ENCODE results near the gene MGAT4B. TPM values are rescaled to one million over a fixed set of nuclear protein-coding genes. Genes with fewer than 3 reads are reported as not detected.

MGAT4B gene
- total RNA-seq, 2 donors from 2014 or later: 82.7 to 142 TPM

DNA sequence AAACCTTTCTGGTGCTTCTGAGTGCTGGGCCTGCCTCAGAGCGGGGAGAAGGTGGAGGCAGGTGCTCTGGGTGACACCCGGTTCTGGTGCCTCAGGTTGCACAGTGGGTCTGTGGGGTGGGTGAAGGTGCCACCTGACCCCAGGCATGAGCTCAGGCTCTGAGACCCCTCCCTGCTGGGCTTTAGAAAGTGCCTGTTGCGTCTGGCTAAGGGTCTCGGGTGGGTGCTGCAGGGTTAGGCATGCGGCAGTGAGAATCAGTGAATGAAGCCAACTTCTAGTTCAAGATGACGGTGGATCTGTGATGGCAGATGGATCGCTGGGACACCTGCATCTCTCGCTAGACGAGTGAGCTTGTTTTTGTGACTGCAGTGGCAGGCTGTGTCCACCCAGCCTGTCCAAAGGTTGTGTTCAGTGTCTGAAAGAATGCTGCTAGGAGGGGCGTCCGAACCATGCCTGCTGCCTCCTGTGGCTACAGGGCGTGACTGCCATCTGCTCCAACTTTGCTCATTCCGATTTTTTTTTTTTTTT, 19.1 kb upstream of the MGAT4B start:
- Histone ChIP-seq H3K4me1 (replicated peaks) (peaks cover 20% of the 10 kb centered on the region), H3K27me3 (replicated peaks; ENCODE audit: insufficient read depth) (no peaks in the 10 kb centered on the region), H3K27ac (no peak overlapping the region), H3K4me3 (no peak overlapping the region), H3K9me3 (no peaks in the 10 kb centered on the region), H3K36me3 (peaks cover 26 to 33% of the 10 kb centered on the region in 2 donors)
- TF ChIP-seq, protein P1, sequence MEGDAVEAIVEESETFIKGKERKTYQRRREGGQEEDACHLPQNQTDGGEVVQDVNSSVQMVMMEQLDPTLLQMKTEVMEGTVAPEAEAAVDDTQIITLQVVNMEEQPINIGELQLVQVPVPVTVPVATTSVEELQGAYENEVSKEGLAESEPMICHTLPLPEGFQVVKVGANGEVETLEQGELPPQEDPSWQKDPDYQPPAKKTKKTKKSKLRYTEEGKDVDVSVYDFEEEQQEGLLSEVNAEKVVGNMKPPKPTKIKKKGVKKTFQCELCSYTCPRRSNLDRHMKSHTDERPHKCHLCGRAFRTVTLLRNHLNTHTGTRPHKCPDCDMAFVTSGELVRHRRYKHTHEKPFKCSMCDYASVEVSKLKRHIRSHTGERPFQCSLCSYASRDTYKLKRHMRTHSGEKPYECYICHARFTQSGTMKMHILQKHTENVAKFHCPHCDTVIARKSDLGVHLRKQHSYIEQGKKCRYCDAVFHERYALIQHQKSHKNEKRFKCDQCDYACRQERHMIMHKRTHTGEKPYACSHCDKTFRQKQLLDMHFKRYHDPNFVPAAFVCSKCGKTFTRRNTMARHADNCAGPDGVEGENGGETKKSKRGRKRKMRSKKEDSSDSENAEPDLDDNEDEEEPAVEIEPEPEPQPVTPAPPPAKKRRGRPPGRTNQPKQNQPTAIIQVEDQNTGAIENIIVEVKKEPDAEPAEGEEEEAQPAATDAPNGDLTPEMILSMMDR (IDR thresholded peaks at IDR 0.05): no peak
- no peak for TF ChIP-seq POLR2A (IDR thresholded peaks at IDR 0.05)
- TF ChIP-seq POLR2AphosphoS5 (IDR thresholded peaks at IDR 0.05): no peak
- DNase-seq (ENCODE audit: low spot score): no peak
- intact Hi-C loops (cut with DNase I): no loop called here
- WGBS: 83% methylated on average over 13 of the region's 13 CpGs

DNA sequence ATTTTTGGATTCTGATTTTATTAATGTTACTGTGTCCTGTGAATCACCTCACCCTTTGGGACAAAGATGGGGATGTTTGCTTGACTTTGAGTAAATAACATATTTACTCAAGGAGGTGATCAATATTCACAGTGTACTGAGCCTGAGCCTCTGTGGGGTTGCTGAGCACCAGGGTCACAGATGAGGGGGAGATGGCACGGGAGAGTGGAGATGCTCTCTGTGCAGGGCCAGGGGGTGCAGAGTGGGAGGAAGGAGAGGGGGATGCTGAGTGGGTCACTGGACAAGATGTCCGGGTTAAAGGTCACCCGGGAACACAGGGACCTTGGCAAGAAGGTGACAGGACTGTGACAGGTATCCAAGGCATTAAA, 18.1 kb upstream of the MGAT4B start:
- no peaks in the 10 kb centered on the region for H3K27me3 ChIP-seq (replicated peaks; ENCODE audit: insufficient read depth)
- no peak overlapping the region for H3K27ac ChIP-seq
- no peak overlapping the region for H3K4me3 ChIP-seq
- intact Hi-C loops (cut with DNase I): loop anchor here (5.0 kb wide), 2 partner anchors 33 to 127 kb away; partner anchors contain the start of genes CANX and MRNIP
- no peaks in the 10 kb centered on the region for H3K9me3 ChIP-seq
- DNase-seq (ENCODE audit: low spot score): no peak
- H3K36me3 ChIP-seq: peaks cover 26 to 33% of the 10 kb centered on the region in 2 donors
- WGBS: 78% methylated on average over 3 of the region's 3 CpGs
- peaks cover 21% of the 10 kb centered on the region for H3K4me1 ChIP-seq (replicated peaks)
- TF ChIP-seq POLR2AphosphoS5 (IDR thresholded peaks at IDR 0.05) (no peak), POLR2A (IDR thresholded peaks at IDR 0.05) (no peak)
- TF ChIP-seq, protein P1 (IDR thresholded peaks at IDR 0.05): no peak

DNA sequence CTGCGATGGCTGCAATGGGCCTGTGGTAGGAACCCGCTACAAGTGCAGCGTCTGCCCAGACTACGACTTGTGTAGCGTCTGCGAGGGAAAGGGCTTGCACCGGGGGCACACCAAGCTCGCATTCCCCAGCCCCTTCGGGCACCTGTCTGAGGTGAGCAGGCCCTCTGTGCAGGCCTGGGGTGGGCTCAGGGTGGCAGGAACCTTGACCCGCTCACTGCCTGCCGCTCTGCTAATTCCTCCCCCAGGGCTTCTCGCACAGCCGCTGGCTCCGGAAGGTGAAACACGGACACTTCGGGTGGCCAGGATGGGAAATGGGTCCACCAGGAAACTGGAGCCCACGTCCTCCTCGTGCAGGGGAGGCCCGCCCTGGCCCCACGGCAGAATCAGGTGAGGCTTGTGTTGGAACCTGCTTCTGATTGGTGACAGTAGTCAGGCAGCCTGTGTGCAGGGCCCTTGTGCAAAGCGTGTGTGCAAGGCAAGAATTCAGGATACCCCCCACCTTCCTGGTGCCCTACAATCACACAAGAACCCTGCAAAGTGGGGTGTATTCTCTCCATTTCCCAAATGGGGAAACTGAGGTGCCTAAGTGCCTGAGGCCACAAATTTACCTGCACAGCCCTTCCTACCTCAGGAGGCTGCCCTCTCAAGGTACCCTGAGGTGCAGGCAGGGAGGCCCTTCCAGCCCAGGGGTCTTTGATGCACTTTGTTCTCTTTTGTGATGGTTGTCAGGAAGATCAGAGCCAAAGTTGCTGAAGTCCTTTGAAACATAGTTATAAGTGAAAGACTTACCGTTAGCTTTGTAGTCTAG, 17.5 kb upstream of the MGAT4B start:
- TF ChIP-seq, protein P1 (IDR thresholded peaks at IDR 0.05): no peak
- no peak for TF ChIP-seq POLR2AphosphoS5 (IDR thresholded peaks at IDR 0.05)
- no peak for TF ChIP-seq POLR2A (IDR thresholded peaks at IDR 0.05)
- intact Hi-C loops (cut with DNase I): loop anchor here (5.0 kb wide), 2 partner anchors 33 to 127 kb away; partner anchors contain the start of genes CANX and MRNIP

DNA sequence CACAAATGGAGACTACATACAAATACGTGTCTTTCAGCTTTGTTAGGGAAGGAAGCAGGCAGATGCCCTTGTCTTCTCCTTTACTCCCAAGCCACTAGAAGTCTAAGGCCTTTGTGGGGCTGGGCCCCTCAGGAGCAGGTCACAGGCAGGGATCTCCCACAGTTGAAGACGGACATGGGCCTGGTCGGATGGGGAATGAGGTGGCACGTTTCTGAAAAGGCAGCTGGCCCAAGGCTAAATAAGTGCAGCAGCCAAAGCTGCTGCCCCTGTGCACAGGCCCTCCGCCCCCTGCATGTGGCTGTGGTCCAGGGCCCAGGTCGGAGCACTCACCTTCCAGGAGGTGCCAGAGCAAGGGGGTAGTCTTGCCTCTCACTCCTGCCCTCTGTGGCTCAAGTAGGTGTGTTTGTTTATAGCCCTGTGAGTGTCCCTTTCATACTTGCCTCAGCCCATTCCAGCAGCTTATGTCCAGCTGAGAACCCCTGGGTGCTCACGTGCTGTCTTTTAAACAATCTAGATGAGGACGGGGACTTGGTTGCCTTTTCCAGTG, 15.9 kb upstream of the MGAT4B start:
- 40% methylated on average over 8 of the region's 8 CpGs for WGBS
- intact Hi-C loops (cut with DNase I): loop anchor here (5.0 kb wide), 2 partner anchors 35 to 125 kb away; partner anchors contain the start of genes CANX and MRNIP
- H3K9me3 ChIP-seq: no peaks in the 10 kb centered on the region
- H3K27ac ChIP-seq: peak overlapping the region; percentile 100
- peak overlapping the region; percentile 98 to 100 for H3K4me3 ChIP-seq
- no peaks in the 10 kb centered on the region for H3K27me3 ChIP-seq (replicated peaks; ENCODE audit: insufficient read depth)
- TF ChIP-seq, protein P1 (IDR thresholded peaks at IDR 0.05): no peak
- TF ChIP-seq POLR2AphosphoS5 (IDR thresholded peaks at IDR 0.05) (no peak), POLR2A (IDR thresholded peaks at IDR 0.05) (no peak)
- peaks cover 26 to 33% of the 10 kb centered on the region in 2 donors for H3K36me3 ChIP-seq
- H3K4me1 ChIP-seq (replicated peaks): peaks cover 32% of the 10 kb centered on the region
- no peak for DNase-seq (ENCODE audit: low spot score)

More for the DNA sequence above, 17.5 kb upstream of the MGAT4B start:
- Histone ChIP-seq H3K4me1 (replicated peaks) (peaks cover 27% of the 10 kb centered on the region), H3K9me3 (no peaks in the 10 kb centered on the region), H3K4me3 (no peak overlapping the region), H3K27ac (no peak overlapping the region), H3K27me3 (replicated peaks; ENCODE audit: insufficient read depth) (no peaks in the 10 kb centered on the region), H3K36me3 (peaks cover 26 to 33% of the 10 kb centered on the region in 2 donors)
- WGBS: 91% methylated on average over 21 of the region's 22 CpGs
- no peak for DNase-seq (ENCODE audit: low spot score)
